ENCODE data around the gene CACHD1. TPM values are rescaled to one million over a fixed set of nuclear protein-coding genes. Genes with fewer than 3 reads are reported as not detected.

Gene CACHD1
- polyA plus RNA-seq, 1 donor from 2014 or later: 12.7 TPM

DNA sequence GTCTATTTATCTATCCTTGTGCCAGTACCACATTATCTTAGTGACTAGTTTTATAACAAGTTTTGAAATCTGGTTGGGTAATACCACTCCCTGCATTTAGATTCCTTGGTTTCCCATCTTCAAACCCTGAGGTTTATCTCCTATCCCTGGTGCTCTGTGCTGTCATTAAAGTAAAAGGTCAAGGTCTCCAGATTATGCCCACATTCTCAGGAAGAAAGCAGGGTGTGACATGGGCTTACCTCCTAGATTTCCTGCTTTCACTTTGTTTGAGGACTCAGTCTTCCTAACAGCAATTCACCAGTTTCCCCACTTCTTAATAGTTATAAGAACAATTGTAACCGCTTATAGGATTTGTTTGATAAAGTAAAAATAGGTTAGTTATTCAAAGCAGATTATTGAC, 86.0 kb downstream of the CACHD1 start:
- H3K9me2 ChIP-seq (ENCODE audit: insufficient read depth, low read length): no peaks in the 10 kb centered on the region
- no peaks in the 10 kb centered on the region for H3K79me2 ChIP-seq (replicated peaks; ENCODE audit: insufficient read depth, low read length)
- H3K4me2 ChIP-seq (ENCODE audit: low read length): no peak overlapping the region

DNA sequence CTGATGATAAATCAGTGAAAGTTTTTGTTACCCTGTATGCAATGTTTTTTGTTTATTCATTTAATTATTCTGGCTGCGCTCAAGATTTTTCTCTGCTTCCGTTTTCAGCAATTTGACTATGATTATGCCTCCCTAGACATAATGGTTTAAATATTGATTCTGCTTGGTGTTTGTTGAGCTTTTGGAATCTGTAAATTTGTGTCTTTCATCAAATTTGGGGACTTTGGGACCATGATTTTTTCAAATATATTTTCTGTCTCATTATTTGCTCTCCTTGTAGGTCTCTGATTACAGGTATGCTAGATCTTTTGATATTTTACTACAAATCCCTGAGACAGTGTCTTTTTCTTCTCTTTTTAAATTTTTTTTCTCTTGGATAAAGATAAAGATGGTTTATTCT, 92.1 kb downstream of the CACHD1 start:
- H3K9me2 ChIP-seq (ENCODE audit: insufficient read depth, low read length): no peaks in the 10 kb centered on the region
- H4K20me1 ChIP-seq (ENCODE audit: insufficient read depth): no peaks in the 10 kb centered on the region

More for the DNA sequence above, 86.0 kb downstream of the CACHD1 start:
- no peak overlapping the region for H2AFZ ChIP-seq (ENCODE audit: low read depth, low read length)
- no peak overlapping the region for H3K4me3 ChIP-seq (ENCODE audit: low read length)
- H3K9me3 ChIP-seq (ENCODE audit: low read length): no peaks in the 10 kb centered on the region
- H3F3A ChIP-seq (ENCODE audit: insufficient read depth, low read length, poor library complexity, severe bottlenecking): no peaks in the 10 kb centered on the region
- H3K27ac ChIP-seq (ENCODE audit: low read length): no peak overlapping the region
- no peaks in the 10 kb centered on the region for H3K36me3 ChIP-seq (ENCODE audit: insufficient read depth, low read length)
- no peak overlapping the region for H3K9ac ChIP-seq (ENCODE audit: low read length)
- no peaks in the 10 kb centered on the region for H4K20me1 ChIP-seq (ENCODE audit: insufficient read depth)
- TF ChIP-seq SMC3 (conservative IDR thresholded peaks at IDR 0.05; ENCODE audit: poor library complexity) (no peak), RAD21 (conservative IDR thresholded peaks at IDR 0.05) (no peak), EZH2 (IDR thresholded peaks at IDR 0.05; ENCODE audit: borderline replicate concordance, insufficient read depth, low read length, poor library complexity, severe bottlenecking) (no peak), POLR2AphosphoS5 (IDR thresholded peaks at IDR 0.05) (no peak), MXI1 (conservative IDR thresholded peaks at IDR 0.05; ENCODE audit: poor library complexity, severe bottlenecking) (no peak), TAF1 (IDR thresholded peaks at IDR 0.05; ENCODE audit: low read depth) (no peak), EP300 (conservative IDR thresholded peaks at IDR 0.05; ENCODE audit: poor library complexity, severe bottlenecking) (no peak)
- TF ChIP-seq, protein P1, sequence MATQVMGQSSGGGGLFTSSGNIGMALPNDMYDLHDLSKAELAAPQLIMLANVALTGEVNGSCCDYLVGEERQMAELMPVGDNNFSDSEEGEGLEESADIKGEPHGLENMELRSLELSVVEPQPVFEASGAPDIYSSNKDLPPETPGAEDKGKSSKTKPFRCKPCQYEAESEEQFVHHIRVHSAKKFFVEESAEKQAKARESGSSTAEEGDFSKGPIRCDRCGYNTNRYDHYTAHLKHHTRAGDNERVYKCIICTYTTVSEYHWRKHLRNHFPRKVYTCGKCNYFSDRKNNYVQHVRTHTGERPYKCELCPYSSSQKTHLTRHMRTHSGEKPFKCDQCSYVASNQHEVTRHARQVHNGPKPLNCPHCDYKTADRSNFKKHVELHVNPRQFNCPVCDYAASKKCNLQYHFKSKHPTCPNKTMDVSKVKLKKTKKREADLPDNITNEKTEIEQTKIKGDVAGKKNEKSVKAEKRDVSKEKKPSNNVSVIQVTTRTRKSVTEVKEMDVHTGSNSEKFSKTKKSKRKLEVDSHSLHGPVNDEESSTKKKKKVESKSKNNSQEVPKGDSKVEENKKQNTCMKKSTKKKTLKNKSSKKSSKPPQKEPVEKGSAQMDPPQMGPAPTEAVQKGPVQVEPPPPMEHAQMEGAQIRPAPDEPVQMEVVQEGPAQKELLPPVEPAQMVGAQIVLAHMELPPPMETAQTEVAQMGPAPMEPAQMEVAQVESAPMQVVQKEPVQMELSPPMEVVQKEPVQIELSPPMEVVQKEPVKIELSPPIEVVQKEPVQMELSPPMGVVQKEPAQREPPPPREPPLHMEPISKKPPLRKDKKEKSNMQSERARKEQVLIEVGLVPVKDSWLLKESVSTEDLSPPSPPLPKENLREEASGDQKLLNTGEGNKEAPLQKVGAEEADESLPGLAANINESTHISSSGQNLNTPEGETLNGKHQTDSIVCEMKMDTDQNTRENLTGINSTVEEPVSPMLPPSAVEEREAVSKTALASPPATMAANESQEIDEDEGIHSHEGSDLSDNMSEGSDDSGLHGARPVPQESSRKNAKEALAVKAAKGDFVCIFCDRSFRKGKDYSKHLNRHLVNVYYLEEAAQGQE (IDR thresholded peaks at IDR 0.05; ENCODE audit: borderline replicate concordance): no peak
- TF ChIP-seq, protein P2, sequence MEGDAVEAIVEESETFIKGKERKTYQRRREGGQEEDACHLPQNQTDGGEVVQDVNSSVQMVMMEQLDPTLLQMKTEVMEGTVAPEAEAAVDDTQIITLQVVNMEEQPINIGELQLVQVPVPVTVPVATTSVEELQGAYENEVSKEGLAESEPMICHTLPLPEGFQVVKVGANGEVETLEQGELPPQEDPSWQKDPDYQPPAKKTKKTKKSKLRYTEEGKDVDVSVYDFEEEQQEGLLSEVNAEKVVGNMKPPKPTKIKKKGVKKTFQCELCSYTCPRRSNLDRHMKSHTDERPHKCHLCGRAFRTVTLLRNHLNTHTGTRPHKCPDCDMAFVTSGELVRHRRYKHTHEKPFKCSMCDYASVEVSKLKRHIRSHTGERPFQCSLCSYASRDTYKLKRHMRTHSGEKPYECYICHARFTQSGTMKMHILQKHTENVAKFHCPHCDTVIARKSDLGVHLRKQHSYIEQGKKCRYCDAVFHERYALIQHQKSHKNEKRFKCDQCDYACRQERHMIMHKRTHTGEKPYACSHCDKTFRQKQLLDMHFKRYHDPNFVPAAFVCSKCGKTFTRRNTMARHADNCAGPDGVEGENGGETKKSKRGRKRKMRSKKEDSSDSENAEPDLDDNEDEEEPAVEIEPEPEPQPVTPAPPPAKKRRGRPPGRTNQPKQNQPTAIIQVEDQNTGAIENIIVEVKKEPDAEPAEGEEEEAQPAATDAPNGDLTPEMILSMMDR (IDR thresholded peaks at IDR 0.05; ENCODE audit: poor library complexity, severe bottlenecking): no peak
- H3K27me3 ChIP-seq (ENCODE audit: insufficient read depth, low read depth, low read length): no peaks in the 10 kb centered on the region

More for the DNA sequence above, 92.1 kb downstream of the CACHD1 start:
- H3K27me3 ChIP-seq (ENCODE audit: insufficient read depth, low read depth, low read length): no peaks in the 10 kb centered on the region
- H3K9me3 ChIP-seq (ENCODE audit: low read length): no peaks in the 10 kb centered on the region
- TF ChIP-seq, protein P1 (IDR thresholded peaks at IDR 0.05; ENCODE audit: borderline replicate concordance): no peak
- TF ChIP-seq TAF1 (IDR thresholded peaks at IDR 0.05; ENCODE audit: low read depth): no peak
- no peak for TF ChIP-seq EP300 (conservative IDR thresholded peaks at IDR 0.05; ENCODE audit: poor library complexity, severe bottlenecking)
- TF ChIP-seq POLR2AphosphoS5 (IDR thresholded peaks at IDR 0.05): no peak
- no peak for TF ChIP-seq MXI1 (conservative IDR thresholded peaks at IDR 0.05; ENCODE audit: poor library complexity, severe bottlenecking)
- TF ChIP-seq, protein P2 (IDR thresholded peaks at IDR 0.05; ENCODE audit: poor library complexity, severe bottlenecking): no peak
- no peak for TF ChIP-seq RAD21 (conservative IDR thresholded peaks at IDR 0.05)
- no peak for TF ChIP-seq EZH2 (IDR thresholded peaks at IDR 0.05; ENCODE audit: borderline replicate concordance, insufficient read depth, low read length, poor library complexity, severe bottlenecking)
- no peak for TF ChIP-seq SMC3 (conservative IDR thresholded peaks at IDR 0.05; ENCODE audit: poor library complexity)
- H3K36me3 ChIP-seq (ENCODE audit: insufficient read depth, low read length): no peaks in the 10 kb centered on the region
- no peaks in the 10 kb centered on the region for H3K79me2 ChIP-seq (replicated peaks; ENCODE audit: insufficient read depth, low read length)
- no peak overlapping the region for H3K4me2 ChIP-seq (ENCODE audit: low read length)
- no peak overlapping the region for H2AFZ ChIP-seq (ENCODE audit: low read depth, low read length)
- H3F3A ChIP-seq (ENCODE audit: insufficient read depth, low read length, poor library complexity, severe bottlenecking): no peaks in the 10 kb centered on the region
- no peak overlapping the region for H3K9ac ChIP-seq (ENCODE audit: low read length)
- no peak overlapping the region for H3K4me3 ChIP-seq (ENCODE audit: low read length)
- no peak overlapping the region for H3K27ac ChIP-seq (ENCODE audit: low read length)

All from neural cell (in vitro differentiated cells).